Fibroblast of the aortic adventitia (primary cell): Measurements from ENCODE around the gene ALK. TPM values are rescaled to one million over a fixed set of nuclear protein-coding genes. Genes with fewer than 3 reads are reported as not detected.

Experiments used
- DNase-seq: peaks from one replicate; pipeline ENCODE4 v3.0.0-alpha.2; 2010; ENCODE audit warnings: low read depth
- H3K4me3 ChIP-seq: 2 replicates; pipeline ENCODE4 v1.5.1; 2011; ENCODE audit warnings: low read depth, mild to moderate bottlenecking, control low read depth, low read length, moderate library complexity
- total RNA-seq: library from RNA; depleted of rRNA; stranded (reverse); fragments of >200 nt; gene quantifications from 2 replicates; pipeline ENCODE4 v1.2.3, GENCODE V29; 2012; ENCODE audit warnings: low replicate concordance
- TF ChIP-seq, protein P1 (sequence below): IDR thresholded peaks from 2 replicates; pipeline ENCODE4 v1.5.1; 2011; ENCODE audit warnings: mild to moderate bottlenecking, low read length, control low read depth, inconsistent platforms; ENCODE audit not compliant: insufficient read depth

Gene ALK
- total RNA-seq, 1 donor = 0.27 TPM

DNA sequence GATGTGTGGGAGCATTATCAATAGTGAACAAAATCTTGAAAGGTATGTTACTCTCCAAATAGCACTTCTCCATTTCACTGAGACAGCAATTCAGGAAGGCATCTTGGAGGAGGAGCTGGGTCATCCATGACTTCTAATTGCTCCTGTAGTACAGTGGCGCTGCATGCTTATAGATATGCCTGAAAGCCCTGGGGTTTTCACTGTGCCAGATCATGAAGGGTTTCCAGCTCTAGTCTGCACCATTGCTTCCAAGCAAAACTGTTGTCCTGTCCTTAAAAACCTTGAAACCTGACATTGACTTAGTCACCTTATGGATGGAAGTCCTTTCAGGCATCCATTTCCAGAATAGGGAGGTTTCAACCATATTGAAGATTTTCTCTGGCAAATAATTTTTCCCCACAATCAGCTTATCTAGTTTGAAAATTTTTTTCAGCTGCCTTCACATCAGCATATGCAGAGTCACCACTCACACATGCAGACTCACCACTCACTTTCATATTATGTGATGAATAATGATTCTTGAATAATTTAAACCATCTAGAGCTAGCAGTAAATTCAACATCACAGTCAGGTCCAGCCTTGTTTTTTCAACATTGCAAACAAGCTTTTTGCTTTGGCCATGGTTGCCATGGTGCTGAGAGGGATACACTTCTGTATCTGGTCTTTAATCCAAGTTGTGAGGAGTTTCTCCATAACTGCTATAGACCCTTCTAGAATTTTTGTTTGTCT, 509.0 kb downstream of the ALK start:
- no peak for DNase-seq
- TF ChIP-seq, protein P1, sequence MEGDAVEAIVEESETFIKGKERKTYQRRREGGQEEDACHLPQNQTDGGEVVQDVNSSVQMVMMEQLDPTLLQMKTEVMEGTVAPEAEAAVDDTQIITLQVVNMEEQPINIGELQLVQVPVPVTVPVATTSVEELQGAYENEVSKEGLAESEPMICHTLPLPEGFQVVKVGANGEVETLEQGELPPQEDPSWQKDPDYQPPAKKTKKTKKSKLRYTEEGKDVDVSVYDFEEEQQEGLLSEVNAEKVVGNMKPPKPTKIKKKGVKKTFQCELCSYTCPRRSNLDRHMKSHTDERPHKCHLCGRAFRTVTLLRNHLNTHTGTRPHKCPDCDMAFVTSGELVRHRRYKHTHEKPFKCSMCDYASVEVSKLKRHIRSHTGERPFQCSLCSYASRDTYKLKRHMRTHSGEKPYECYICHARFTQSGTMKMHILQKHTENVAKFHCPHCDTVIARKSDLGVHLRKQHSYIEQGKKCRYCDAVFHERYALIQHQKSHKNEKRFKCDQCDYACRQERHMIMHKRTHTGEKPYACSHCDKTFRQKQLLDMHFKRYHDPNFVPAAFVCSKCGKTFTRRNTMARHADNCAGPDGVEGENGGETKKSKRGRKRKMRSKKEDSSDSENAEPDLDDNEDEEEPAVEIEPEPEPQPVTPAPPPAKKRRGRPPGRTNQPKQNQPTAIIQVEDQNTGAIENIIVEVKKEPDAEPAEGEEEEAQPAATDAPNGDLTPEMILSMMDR = no peak
- H3K4me3 ChIP-seq = no peak overlapping the region

DNA sequence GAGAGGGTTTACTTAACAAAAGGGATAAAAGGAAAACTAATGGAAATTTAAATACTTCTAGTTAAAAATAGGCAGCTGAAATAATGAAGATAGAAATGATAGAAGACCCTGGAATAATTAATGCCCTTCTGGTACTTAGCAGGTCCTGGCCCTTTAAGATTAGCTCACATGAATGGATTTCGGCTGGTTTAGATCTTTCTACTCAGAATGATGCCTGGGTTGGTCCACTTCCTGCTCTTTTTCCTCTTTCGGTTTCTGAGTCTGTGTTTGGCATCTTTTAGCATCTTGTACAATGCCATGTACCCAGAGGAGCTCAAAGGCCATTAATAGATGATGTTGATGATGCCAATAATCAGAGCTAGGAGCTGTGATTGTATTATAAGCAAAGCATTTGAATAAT, 515.7 kb downstream of the ALK start:
- TF ChIP-seq, protein P1 = no peak
- no peak for DNase-seq
- H3K4me3 ChIP-seq = no peak overlapping the region

DNA sequence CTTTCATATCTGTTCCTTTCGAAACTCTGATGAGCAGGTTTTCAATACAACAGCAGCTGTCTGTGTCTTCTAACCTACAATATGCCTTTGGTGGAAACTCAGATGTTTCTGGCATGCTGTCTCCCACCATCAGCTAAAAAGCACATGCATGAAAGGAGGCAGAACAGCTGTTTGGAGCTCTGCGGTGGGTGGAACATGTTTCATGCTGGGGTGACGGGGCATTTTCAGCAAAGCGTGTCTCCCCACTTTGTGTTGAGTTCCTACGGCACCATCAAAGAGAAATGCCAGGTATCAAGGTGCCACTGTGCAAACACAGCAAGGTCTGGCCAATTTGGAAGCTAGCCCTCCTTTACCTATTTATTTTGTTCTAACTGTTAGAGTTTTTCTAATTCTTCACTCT, 516.1 kb downstream of the ALK start:
- DNase-seq = no peak
- TF ChIP-seq, protein P1 = no peak
- no peak overlapping the region for H3K4me3 ChIP-seq

DNA sequence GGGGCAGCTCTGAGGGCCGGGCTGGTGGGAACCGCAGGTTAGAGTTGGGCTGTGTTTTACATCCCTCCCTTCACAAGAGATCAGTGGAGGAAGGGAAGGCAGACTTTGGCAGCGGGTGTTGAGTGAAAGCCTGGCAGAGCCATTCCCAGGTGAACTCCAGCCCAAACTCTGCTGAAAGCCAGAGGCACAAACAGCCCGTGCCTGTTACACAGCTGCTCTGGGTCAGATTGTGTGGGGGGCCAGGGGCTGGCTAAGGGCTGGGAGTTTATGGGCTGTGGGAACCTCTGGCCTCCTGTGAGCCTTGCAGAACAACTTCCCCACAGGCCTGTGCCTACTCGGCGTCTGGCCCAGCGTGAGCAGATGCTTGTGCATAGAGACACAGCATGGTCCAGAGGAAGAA, 519.4 kb downstream of the ALK start:
- no peak overlapping the region for H3K4me3 ChIP-seq
- no peak for DNase-seq
- TF ChIP-seq, protein P1 = no peak

DNA sequence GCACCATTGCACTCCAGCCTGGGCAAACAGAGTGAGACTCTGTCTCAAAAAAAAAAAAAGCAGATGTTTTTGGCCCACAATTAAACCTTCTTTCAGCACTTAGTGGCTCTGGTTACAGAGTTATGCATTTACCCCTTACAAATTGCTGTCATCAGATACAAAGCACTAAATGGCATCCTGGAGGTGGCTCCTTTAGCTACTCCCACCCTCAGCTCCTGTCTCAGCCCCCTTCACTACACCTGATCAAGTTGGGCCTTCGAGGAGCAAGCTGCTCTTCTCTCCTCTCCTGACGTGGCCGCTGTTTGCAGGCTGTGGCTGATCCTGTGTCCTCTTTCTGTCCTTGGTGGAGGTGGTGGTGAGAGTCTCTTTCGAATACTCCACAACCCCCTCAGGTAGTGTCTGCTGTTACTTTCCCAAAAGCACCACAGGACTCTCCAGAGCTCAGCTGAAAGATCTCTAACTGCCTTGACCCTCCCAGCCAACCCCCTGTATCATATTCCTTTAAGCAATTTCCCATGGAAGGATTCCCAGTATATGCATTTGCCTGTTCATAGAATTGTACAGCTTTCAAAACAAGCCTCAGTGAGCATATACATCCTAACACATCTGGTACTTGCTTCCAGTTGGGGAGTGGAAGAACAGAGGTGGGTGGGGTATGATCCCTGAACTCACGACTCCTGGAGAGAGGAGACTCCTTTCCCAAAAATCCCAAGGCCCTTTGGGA, 520.3 kb downstream of the ALK start:
- TF ChIP-seq, protein P1 = no peak
- DNase-seq = no peak
- H3K4me3 ChIP-seq = no peak overlapping the region

DNA sequence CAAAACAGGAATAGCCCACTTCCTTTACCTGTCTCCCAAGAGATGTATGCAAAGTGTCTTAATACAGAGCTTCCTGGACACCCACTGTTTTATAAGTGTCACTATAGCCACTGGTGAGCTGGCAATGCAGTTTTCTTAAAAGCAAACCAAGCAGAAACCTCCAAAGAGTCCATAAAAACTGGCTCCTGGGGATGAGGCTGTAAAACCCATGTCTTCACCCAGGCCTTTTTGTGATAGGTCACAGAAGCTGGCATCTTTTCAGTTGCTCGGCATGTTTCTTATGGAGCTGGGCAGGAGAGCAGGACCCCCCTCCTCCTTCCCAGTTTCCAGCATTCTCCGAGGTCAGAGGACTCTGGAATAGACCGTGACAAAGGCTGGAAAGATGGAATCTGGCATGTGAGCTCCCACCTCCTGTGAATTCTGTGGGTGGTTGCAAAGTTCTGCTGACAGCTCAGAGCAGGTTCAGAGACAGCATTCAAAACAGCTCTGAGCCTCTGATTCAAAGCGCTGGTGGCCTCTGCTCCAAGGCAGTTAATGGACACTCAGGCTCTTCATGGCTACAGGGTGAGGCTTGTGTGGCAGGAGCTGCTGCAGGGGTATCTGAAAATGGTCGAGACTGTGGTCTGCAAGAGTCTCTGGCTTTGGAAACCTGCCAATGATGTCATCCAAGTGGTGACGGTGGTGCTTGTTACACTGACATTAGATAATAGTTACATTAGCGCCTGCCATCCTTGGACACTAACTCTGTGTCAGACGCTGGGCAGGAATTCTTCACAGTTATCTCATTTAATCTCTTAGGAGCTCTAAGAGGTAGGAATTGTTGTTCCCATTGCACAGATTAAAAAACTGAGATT, 522.8 kb downstream of the ALK start:
- no peak for DNase-seq
- H3K4me3 ChIP-seq = no peak overlapping the region
- TF ChIP-seq, protein P1 = no peak
